Renal cortical epithelial cell (primary cell): Measurements from ENCODE around the gene CNTF. TPM values are rescaled to one million over a fixed set of nuclear protein-coding genes. Genes with fewer than 3 reads are reported as not detected.
"Not testable (repeated sequence)": the region's sequence is repeated elsewhere in the genome, so short reads cannot be mapped to it uniquely, and the experiment has no call there.

Experiments used
- DNase-seq: peaks from one replicate; pipeline ENCODE4 v3.0.0-alpha.2; 2011; ENCODE audit warnings: low read depth
- total RNA-seq: library from RNA; depleted of rRNA; stranded (reverse); fragments of >200 nt; gene quantifications from 2 replicates; pipeline ENCODE4 v1.2.3, GENCODE V29; 2014

CNTF gene, protein sequence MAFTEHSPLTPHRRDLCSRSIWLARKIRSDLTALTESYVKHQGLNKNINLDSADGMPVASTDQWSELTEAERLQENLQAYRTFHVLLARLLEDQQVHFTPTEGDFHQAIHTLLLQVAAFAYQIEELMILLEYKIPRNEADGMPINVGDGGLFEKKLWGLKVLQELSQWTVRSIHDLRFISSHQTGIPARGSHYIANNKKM
- total RNA-seq: 0.35 and 1.6 TPM in 2 replicates

DNA sequence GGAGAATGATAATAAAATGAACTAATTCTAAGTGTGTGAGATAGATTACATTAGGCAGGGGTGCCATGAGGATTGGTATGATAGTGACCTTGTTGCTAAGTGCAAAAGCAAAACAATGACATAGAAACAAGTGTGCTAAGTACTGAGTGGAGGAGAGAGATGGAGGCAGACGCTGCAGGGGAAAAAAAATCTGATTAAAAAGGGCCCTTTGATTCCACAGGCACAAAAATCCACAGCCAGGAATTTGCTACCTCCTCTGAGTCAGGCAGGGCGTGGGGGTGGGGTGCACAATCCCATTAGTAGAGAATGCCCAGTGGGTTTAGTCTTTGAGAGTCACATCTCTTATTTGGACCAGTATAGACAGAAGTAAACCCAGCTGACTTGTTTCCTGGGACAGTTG lies at the start of gene CNTF:
TSS of gene CNTF (plus strand) at position 322 of the 400 bp plus-strand sequence. CDS start 88 bp downstream, outside the sequence.
- peak; percentile 37 for DNase-seq

DNA sequence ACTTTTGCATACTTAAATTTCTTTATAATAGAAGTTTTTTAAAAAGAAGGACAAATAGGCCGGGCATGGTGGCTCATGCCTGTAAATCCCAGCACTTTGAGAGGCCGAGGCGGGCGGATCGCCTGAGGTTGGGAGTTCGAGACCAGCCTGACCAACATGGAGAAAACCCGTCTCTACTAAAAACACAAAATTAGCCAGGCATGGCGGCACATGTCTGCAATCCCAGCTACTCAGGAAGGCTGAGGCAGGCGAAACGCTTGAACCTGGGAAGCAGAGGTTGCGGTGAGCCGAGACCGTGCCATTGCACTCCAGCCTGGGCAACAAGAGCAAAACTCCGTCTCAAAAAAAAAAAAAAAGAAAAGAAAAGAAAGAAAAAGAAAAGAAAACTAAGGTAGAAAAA lies 49.6 kb upstream of the CNTF start:
- DNase-seq: not testable (repeated sequence)

DNA sequence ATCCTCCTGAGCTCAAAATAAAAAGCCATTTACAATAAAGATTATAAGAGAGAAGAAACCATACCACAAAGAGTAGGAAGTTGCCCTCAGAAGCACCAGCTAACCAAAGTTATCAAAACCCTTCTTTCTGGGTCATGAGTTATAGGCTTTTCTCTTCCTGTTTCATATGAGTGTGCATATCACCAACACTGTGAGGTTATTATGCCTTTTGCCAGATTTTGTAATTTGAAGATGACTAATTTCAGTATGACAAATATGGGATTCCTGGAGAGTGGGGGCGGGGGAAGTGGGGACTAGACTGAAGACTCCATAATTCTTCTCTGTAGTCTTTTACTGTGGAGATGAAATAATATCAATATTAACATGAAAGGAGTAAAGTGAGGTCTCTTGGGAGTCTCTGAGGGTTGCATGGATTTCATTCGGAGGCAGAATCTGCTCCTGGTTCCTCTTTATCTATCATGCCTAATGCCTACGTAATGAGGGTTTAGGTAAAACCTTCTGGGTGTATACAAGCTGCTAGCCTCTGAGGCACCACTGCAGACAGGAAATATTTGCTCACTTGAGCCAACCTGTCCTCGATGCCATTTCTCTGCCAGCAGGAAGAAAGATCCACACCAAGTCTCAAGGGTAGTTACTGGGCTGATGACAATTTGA lies 48.9 kb upstream of the CNTF start:
- DNase-seq: peak; percentile 67

DNA sequence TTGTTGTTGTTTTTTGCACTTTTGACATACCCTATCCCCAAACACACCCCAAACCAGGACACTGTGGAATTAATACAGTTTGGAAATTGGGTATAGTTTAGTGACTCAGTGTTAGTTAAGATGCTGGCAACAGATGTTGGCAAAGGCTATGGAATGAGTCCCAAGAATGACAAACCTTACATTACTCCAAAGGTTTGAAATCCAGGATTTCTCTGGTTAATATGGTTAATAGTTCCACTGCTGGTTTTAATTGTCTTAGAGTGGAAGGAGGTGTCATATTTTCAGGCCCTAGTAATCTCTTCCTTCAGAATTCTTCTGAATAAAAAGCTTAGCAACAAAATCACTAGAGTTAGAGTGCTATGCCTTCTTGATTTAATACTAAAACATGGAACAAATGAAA lies 47.6 kb upstream of the CNTF start:
- DNase-seq: peak; percentile 83

DNA sequence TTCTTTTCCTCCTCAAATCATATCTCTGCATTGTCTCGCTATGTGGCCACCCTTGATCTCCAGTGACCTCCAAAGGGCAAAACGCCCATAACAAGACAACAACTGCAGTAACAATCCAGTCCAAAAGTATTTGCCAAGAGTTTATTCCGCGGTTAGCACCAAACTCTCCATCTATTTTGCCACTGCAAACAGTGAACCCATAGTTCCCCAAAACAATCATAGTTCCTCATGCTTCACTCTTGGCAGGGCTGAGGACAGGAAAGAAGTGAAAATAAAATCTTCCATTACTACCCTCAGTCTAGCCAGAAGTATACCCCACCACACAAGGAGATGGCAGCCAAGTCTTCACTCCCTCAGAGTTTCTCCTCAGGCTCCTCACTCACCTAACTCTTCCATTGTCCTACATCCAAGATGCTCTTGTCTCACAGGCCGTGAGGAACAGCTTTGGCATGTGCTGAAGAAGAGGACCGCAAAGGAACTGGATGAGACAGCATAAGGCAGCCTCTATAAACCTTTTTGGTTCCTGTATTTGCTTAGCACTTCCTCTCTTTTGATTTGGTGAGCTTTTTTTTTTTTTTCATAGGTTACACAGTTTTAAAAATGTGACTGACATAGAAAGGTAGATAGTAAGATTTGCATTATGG lies 47.0 kb upstream of the CNTF start, which contains the start of gene LPXN:
TSS of gene LPXN (minus strand) at position 480 of the 644 bp plus-strand sequence. CDS start at position 396, 84 bp downstream.
- DNase-seq: no peak

DNA sequence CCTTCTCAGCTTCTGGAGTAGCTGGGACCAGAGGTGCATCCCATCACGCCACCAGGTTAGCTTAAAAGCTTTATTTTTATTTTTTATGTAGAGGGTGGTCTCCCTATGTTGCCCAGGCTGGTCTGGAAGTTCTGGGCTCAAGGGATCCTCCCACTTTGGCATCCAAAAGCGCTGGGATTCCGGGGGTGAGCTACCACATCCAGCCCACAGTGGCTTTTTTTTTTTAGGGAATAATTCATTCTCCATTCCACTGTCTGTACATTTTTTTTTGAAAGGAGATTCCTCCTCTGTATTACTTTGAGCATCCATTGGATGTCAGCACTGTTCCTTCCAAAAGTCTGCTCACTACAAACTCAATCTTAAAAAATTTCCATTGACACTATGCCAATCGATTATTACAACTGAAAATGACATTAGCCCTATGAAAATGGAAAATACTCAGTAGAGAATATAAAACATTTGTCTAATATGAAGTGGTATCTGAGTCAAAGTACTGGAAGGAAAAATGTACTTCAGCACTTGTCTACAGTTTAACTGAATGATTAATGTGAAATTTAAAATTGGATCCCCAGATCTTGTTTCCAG lies 45.5 kb upstream of the CNTF start:
- peak; percentile 55 for DNase-seq

DNA sequence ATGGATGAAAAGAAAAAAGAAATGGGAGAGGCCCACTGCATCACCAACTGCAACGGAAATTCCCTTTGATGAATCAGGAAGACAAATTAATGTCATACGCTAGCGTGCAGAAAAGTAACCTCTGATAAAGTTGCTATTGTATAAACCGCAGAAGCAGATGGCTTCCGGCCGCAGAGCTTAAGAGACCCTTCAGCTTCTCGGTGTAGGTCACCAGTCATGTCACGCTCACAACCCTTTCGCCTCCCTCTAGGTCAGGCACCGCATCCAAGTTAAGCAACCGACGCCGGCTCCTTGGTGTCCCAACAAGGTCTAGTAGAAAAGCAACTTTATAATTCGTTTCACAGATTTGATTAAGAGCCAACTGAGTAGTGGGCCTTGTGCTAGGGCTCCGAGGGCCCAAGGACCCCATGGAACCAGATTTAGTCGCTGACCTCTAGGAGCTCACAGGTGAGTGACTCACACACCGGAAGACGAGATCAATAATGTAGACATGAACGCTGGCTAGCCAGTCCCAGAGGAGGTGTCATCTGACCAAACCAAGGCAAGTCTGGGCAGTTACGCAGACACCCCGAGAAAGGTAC lies 44.8 kb upstream of the CNTF start:
- peak; percentile 74 for DNase-seq

DNA sequence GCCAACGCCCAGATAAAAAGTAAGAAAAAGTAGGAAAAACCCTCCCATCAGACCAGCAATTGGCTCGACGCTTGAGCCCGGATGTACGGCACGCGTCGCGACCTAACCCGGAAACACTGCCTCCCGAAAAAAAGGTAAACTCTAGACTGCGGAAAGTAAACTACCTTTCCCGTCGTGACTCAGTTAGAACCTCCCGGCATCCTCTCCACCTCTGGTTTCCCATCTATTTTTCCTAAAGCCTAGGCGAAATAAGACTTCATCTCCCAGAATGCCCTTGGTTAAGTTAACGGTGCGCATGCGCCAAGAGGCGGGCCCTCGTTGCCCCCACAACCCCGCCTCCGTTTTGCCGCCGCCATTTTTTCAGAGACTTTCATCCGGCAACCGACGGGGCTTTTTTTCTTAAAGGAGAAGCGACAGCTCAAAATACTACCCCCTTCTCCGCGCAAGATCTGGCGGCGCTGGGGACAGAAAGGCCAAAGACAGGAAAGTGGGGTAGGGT lies 44.3 kb upstream of the CNTF start:
- DNase-seq: peak; percentile 99

DNA sequence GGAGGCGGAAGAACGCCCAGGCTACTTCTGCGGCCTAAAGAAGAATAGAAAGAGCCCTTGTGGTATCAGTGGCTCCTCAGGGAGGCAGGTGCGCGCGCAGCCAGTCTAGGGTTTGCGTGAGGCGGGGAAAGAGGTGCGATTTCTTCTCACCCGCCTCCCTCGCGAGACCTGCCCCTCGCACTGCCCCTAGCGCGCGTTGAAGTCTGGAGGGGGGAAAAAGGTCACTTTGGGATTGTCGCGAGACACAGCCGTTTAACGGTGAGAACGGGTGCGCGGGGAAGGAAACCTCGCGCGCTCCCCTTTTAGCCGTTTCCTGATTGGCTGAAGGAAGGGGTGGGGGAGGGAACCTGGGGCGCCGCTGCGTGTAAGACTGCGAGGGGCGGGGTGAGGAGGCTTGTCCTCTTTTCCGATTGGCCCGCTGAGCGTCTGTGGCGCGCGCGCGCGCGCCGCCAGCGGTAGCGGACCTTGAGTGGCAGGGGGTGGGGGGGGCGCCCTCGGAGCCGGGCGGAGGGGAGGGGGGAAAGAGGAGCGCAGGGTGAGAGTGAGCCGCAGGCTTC lies 43.8 kb upstream of the CNTF start, which contains the start of gene ZFP91:
TSS of gene ZFP91 (plus strand) at position 429 of the 557 bp plus-strand sequence. CDS start 219 bp downstream, outside the sequence.
- peak; percentile 91 for DNase-seq

DNA sequence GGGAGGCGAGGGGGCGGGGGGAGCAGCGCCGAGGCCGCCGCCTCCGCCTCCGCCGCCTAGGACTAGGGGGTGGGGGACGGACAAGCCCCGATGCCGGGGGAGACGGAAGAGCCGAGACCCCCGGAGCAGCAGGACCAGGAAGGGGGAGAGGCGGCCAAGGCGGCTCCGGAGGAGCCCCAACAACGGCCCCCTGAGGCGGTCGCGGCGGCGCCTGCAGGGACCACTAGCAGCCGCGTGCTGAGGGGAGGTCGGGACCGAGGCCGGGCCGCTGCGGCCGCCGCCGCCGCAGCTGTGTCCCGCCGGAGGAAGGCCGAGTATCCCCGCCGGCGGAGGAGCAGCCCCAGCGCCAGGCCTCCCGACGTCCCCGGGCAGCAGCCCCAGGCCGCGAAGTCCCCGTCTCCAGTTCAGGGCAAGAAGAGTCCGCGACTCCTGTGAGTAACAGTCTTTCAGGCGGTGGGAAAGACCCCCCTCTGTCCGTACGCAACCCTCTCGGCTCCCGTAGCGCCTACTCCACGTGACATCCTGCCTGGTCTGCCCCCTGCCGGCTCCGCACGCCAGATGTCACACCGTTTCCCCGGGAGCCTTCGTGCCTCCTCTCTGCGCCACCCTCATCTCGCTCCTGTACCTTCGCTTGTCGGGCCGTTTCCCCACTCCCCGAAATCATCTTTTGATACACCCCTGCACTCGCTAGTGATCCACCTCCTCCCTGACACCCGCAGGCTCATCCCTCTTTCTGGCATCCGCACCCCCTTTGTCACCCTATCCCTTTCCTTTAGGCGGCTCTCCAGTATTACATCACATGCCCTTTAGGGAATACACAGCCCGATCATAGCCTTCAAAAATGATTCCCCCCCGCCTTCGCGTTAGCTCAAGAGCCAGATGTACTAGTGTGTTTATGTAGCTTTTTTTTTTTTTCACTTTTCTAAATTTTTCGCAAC lies 43.0 kb upstream of the CNTF start:
- DNase-seq: peak; percentile 64

DNA sequence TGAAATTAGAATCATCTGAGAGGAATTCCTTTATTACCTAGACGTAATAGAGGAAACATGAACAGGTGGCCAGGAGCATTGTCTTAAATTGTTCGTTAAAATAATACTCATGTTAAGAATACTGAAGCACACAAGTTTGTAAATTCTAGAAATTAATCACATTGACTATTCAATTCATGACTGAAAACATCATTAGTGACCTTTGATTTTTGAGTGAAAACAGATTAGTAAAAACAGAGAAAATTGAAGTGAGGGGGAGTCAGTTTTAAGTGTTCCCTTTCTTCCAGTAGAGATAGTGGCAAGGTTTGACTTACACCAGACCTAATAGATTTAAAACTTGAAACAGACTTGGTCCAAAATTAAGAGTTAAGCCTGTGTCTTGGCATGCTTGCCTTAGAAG lies 42.2 kb upstream of the CNTF start:
- no peak for DNase-seq

DNA sequence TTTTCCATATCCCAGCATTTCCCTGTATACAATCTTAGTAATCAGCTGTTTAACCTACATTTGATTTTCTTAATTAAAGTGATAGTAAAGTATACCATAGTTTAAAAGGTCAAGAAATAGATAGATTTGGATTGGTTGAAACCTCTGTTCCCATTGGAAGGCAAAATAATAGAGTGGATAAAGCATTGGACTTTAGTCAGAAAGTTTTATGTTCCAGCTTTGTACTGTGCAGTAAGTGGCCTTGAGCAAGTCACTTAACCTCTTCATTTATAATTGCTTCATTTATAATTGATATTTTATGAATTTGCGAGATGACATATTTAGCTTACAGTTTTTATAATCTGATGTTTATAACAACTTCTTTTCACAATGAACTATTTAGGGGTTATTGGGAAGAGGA lies 40.0 kb upstream of the CNTF start:
- DNase-seq: no peak

DNA sequence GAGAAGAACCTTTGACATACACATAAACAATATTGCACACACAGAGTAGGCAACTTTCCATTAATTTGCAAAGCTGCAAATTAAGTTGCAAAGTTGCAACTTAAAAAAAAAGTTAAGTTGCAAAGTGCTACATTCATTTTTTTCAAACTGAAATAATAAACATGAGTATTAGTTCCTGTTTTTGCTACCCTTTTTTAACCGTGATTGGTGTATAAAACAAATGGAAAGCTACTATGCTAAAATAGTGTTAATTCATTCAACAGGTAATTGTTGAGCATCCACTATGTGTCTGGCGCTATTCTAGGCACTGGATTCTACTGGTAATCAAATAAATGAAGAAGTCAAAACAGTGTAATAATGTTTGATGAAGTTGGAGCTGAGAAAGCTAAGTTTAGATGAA lies 35.5 kb upstream of the CNTF start:
- DNase-seq: no peak

DNA sequence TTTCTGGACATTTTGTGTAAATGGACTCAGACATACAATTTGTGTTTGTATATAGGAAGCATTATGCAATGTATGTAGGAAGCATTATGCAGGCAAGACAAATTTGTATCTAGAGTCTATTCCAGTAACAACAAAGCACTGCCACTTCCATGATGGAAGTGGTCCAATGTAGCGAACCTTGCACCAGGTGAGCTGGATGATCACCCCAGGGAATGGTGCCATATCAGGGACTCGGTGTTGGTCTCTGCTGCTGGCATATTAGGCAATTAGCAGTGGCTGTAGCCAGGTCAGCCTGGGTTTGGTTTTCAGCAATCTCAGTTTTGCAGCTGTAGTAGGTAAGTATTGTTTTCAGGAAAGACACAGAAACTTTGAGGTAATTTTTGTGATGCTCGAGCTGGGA lies 30.8 kb upstream of the CNTF start:
- no peak for DNase-seq

DNA sequence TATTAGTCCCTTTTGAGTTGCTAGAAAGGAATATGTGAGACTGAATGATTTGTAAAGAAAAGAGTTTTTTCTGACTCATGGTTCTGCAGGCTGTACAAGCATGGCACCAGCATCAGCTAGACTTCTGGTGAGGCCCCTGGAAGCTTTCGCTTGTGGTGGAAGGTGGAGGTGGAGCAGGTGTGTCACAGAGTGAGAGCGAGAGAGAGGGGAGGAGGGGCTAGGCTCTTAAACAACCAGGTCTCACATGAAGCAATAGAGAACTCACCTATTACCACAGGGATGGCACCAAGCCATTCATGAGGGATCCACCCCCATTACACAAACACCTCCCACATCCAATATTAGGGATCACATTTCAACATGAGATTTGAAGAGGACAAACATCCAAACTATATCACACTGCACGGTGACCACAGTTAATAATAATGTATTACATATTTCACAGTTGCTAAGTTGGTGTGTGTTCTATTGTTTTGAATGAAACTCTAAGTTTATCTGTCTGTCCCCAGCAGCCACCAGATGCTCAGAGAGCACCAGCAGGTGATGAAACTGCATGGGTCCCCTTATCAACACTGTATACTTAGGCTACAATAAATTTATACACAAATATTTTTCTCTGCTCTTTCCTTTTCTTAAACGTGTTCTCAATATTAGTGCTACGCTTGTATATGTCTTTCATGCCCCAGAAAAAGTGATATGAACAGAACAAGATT lies 29.5 kb upstream of the CNTF start:
- DNase-seq: no peak

DNA sequence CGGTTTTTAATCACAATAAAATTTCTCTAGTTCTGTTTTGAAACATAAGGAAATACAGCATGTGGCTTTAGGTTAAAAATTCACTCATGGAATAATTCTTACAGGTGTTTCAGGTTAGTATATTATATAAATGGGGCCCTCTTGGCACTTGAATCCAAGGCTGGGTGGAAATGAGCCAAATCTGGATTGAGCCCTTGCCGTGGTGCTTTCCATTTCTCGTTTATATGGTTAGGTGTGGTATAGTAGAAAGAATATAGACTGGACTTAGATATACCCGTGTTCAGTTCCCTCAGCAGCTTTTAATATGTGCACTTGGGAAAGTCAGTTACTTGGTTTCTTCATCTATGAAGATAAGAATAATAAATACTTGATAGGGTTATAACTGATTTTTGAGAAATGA lies 27.6 kb upstream of the CNTF start:
- DNase-seq: no peak

DNA sequence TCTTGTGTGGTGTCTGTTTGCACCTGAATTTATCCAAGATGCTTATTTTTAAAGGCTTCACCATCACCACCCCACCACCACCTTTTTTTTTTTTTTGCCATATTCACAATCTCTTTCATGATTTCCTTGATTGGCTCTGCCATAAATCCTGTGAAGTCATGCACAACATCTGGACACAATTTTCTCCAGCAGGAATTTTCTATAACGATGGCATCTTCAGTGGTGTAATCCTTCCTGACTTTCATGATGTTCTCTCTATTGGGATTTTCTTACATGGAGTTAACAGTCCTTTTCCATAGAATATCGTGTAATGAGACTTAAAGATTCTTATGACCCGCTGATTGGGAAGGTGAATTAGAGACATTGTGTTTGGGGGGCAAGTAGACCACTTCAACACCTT lies 25.8 kb upstream of the CNTF start:
- DNase-seq: no peak

DNA sequence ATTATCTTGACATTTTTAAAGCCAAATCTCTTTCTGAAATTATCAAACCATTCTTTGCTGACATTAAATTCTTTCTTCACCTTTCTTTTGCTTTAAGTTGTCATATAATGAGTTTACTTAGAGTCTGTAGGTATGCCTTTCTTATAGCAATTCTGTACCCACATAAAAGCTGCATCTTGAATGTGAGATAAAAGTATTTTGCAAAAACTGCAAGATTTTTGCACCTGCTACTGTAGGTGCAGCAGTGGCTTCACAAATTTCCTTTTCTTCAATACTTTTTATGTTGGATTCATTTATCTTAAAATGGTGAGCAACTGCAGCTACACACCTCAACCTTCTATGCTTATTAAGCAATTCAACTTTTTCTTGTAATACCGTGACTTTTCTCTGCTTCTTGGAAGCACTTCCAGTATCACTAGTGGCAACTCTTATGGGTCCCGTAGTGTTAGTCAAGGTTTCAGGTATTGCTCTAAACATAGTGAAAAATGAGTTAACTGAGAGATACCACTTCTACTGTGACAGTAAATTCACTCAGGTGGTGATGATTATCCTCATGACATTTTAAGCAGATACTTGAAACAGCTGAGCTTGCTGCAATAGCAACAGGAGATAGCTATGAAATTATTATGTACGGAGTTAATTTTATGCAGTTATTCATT lies 24.9 kb upstream of the CNTF start:
- no peak for DNase-seq

DNA sequence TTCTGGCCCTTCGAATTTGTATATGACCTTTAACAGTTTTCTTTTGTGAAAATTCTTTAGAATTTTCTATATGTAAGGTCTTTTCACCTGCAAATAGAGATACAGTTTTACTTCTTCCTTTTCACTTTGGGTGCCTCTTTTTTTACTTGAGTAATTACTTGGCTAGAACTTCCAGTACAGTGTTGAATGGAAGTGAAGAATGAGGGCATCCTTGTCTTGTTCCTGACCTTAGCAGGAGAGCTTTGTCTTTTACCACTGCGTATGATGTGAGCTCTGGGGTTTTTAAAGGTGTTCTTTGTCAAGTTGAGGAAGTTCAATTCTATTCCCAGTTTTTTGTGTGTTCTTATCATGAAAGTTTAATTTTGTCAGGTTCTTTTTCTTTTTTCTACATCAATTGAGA lies 22.0 kb upstream of the CNTF start:
- DNase-seq: no peak
